ENCODE data around the gene FIP1L1. TPM values are rescaled to one million over a fixed set of nuclear protein-coding genes. Genes with fewer than 3 reads are reported as not detected.
"Not testable (repeated sequence)": the region's sequence is repeated elsewhere in the genome, so short reads cannot be mapped to it uniquely, and the experiment has no call there.

Gene FIP1L1
- total RNA-seq, 2 donors from 2014 or later = 83.6 to 90.5 TPM

GRCh38 chr4:53365486-53366300, 11.7 kb upstream of the FIP1L1 start, which contains the start of gene SCFD2:
SCFD2 (minus strand) TSS chr4:53366061.
- Mint-ChIP-seq H3K4me3 (peak within 1 kb of the TSS; percentile 97), H3K4me1 (ENCODE audit: low read depth in 2 of 2) (peaks cover 28 to 38% of the 10 kb centered on the region in 2 donors), H3K9me3 (peaks cover 3% of the 10 kb centered on the region), H3K27me3 (peaks cover 22 to 31% of the 10 kb centered on the region in 2 donors), H3K27ac (peak within 1 kb of the TSS; percentile 90 to 98), H3K36me3 (peaks cover 21% of the 10 kb centered on the region)
- ATAC-seq (peak; percentile 100), DNase-seq (ENCODE audit: low spot score) (peak; percentile 98)

DNA sequence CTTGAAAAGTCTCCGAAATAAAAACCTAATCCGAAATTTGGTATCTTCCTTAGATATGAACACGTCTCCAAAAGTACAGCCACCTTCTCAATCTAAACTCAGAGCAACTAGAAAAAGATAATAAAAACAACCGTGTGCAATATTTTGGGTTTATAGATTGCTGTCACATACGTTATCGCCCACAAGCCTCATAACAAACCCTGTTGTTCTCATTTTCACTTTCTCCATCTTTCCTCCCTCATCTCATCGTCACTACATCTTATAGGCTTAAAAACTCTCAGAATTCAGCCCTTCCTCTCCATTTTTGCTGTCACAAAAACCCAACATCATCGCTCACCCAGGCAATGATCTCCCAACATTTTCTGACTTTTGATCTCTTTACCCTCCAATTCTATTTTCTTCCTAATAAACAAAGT, 11.1 kb upstream of the FIP1L1 start:
- peak overlapping the region; percentile 90 to 98 for H3K27ac Mint-ChIP-seq
- peak overlapping the region; percentile 97 for H3K4me3 Mint-ChIP-seq
- peaks cover 3% of the 10 kb centered on the region for H3K9me3 Mint-ChIP-seq
- H3K4me1 Mint-ChIP-seq (ENCODE audit: low read depth in 2 of 2) = peaks cover 24 to 34% of the 10 kb centered on the region in 2 donors
- H3K27me3 Mint-ChIP-seq = peaks cover 28 to 37% of the 10 kb centered on the region in 2 donors
- peaks cover 16% of the 10 kb centered on the region for H3K36me3 Mint-ChIP-seq
- DNase-seq (ENCODE audit: low spot score) (no peak), ATAC-seq (no peak)

DNA sequence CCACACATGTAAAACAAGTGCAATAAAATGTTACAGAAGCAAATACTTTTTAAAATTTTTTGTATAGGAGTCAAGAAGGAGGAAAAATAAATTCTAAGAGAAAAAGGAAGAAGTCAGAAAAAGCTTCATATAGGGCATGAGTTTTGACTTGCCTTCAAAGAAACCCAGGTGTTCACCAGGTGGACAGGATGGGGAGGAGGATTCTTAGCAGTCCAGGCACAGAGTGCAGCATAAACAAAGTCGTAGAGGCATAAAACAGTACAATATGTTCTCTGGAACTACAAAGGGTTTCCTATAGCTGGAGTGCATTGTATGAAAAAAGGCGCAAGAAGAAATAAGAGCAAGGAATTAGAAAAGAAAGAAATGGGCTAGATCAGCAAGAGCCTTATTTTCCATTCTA, 9.7 kb upstream of the FIP1L1 start:
- H3K27ac Mint-ChIP-seq = no peak overlapping the region
- DNase-seq (ENCODE audit: low spot score) = no peak
- peaks cover 3% of the 10 kb centered on the region for H3K9me3 Mint-ChIP-seq
- peaks cover 35 to 48% of the 10 kb centered on the region in 2 donors for H3K27me3 Mint-ChIP-seq
- H3K4me1 Mint-ChIP-seq (ENCODE audit: low read depth in 2 of 2) = peaks cover 14 to 23% of the 10 kb centered on the region in 2 donors
- ATAC-seq = no peak
- peaks cover 7% of the 10 kb centered on the region for H3K36me3 Mint-ChIP-seq
- no peak overlapping the region for H3K4me3 Mint-ChIP-seq

DNA sequence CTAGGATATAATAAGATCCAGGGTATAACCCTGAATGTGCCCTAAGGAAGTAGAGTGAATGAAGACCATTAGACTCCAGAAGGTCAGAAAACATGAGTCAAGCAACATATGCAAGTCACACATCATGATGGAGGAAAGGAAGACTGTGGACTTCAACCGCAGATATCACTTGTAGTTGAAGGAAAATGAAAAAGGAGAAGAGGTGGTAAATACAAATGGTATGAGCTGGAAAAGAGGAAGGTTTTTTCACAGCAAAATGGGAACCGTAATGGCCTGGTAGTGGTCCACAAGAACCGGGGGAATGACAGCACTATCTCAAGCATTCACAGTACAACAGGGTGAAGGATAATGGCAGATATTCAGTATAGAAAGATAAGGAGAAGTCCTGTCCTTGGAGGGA, 6.4 kb upstream of the FIP1L1 start:
- peaks cover 7 to 8% of the 10 kb centered on the region in 2 donors for H3K4me1 Mint-ChIP-seq (ENCODE audit: low read depth in 2 of 2)
- peaks cover 44 to 48% of the 10 kb centered on the region in 2 donors for H3K27me3 Mint-ChIP-seq
- DNase-seq (ENCODE audit: low spot score) (no peak), ATAC-seq (no peak)
- no peak overlapping the region for H3K4me3 Mint-ChIP-seq
- peaks cover 3% of the 10 kb centered on the region for H3K9me3 Mint-ChIP-seq
- peaks cover 6% of the 10 kb centered on the region for H3K36me3 Mint-ChIP-seq
- no peak overlapping the region for H3K27ac Mint-ChIP-seq

DNA sequence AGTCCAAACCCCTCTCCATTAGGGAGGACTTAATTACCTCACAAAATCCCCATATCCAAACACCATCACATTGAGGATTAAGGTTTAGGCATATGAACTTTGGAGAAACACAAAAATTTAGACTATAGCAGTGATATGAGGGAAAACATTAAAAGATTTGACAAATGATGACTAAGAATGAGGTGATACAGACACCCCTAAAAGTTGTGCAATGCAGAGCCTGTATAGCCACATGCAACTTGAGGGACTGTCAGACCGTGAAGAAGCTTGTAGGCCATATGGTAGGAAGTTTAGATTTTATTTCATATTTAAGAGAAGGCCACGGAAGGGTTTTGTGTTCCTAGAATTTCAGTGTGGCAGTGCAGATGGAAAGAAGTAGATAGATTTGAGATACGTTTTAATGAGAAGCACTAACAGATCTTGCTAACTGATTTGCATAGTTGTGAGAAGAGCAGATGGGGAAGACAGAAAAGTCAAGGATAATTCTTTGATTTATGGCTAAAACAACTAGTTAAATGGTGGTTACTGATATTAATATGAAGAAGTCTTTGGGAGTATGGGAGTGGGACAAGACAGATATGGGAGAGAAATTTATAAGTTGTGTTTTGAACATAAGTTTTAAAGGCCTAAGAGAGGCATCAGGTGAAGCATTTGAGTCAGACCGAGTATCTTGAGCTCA, 5.5 kb upstream of the FIP1L1 start:
- Mint-ChIP-seq H3K27ac (no peak overlapping the region), H3K4me1 (ENCODE audit: low read depth in 2 of 2) (peaks cover 4% of the 10 kb centered on the region in 2 donors), H3K36me3 (peaks cover 6% of the 10 kb centered on the region), H3K4me3 (no peak overlapping the region), H3K9me3 (no peaks in the 10 kb centered on the region), H3K27me3 (peaks cover 44 to 48% of the 10 kb centered on the region in 2 donors)
- no peak for DNase-seq (ENCODE audit: low spot score)
- no peak for ATAC-seq

DNA sequence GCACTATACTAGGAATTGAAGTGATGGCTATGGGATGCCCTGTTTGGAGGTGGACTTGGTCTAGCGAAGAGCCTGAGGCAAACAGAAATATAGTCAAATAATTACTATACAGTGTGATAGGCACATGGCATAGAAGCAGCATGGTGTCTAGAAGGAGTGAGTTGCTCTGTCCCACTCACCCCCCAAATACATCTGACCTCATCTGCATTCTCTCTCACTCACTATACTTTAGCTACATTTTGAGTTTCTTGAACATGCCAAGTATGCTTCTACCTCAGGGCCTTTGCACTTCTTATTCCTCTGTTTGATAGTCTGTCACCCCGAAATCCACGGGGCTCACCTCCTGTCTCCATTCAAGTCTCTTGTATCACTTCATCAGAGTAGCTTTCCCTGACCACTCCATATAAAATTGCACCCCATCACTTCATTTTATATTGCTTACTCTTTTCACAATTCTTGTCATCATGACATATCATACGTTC, 2.6 kb upstream of the FIP1L1 start:
- H3K4me3 Mint-ChIP-seq = no peak overlapping the region
- ATAC-seq (no peak), DNase-seq (ENCODE audit: low spot score) (no peak)
- no peak overlapping the region for H3K27ac Mint-ChIP-seq
- no peaks in the 10 kb centered on the region for H3K9me3 Mint-ChIP-seq
- H3K27me3 Mint-ChIP-seq = peaks cover 25% of the 10 kb centered on the region in 2 donors
- peaks cover 10% of the 10 kb centered on the region for H3K36me3 Mint-ChIP-seq
- peaks cover 21 to 27% of the 10 kb centered on the region in 2 donors for H3K4me1 Mint-ChIP-seq (ENCODE audit: low read depth in 2 of 2)

GRCh38 chr4:53376900-53377299, 541 bp upstream of the FIP1L1 start:
- peaks cover 10% of the 10 kb centered on the region for H3K36me3 Mint-ChIP-seq
- peak overlapping the region; percentile 97 for H3K4me3 Mint-ChIP-seq
- no peak for DNase-seq (ENCODE audit: low spot score)
- no peak for ATAC-seq
- H3K27ac Mint-ChIP-seq = peak overlapping the region; percentile 95 to 97
- H3K9me3 Mint-ChIP-seq = no peaks in the 10 kb centered on the region
- peaks cover 6 to 13% of the 10 kb centered on the region in 2 donors for H3K27me3 Mint-ChIP-seq
- peaks cover 27 to 33% of the 10 kb centered on the region in 2 donors for H3K4me1 Mint-ChIP-seq (ENCODE audit: low read depth in 2 of 2)

GRCh38 chr4:53378171-53378482, 686 bp downstream of the FIP1L1 start:
- Mint-ChIP-seq H3K4me3 (peak overlapping the region; percentile 97), H3K9me3 (no peaks in the 10 kb centered on the region), H3K27ac (peak overlapping the region; percentile 95 to 97), H3K36me3 (peaks cover 10% of the 10 kb centered on the region), H3K27me3 (peaks cover 0 to 6% of the 10 kb centered on the region in 2 donors), H3K4me1 (ENCODE audit: low read depth in 2 of 2) (peaks cover 27 to 33% of the 10 kb centered on the region in 2 donors)
- DNase-seq (ENCODE audit: low spot score) (no peak), ATAC-seq (no peak)

- no peak for DNase-seq (ENCODE audit: low spot score)
- H3K4me3 Mint-ChIP-seq = peak overlapping the region; percentile 97
- peaks cover 27 to 33% of the 10 kb centered on the region in 2 donors for H3K4me1 Mint-ChIP-seq (ENCODE audit: low read depth in 2 of 2)
- H3K27ac Mint-ChIP-seq = peak overlapping the region in 1 of 2 donors; percentile 97
- peaks cover 10% of the 10 kb centered on the region for H3K36me3 Mint-ChIP-seq
- ATAC-seq = no peak
- H3K9me3 Mint-ChIP-seq = no peaks in the 10 kb centered on the region
- H3K27me3 Mint-ChIP-seq = peaks cover 0 to under 1% of the 10 kb centered on the region in 2 donors
These were observed 2.8 kb downstream of the FIP1L1 start for GRCh38 chr4:53380221-53380620.

GRCh38 chr4:53409479-53409878, 32.0 kb downstream of the FIP1L1 start:
- not testable (repeated sequence) for ATAC-seq; H3K4me3 Mint-ChIP-seq; H3K27ac Mint-ChIP-seq; H3K27me3 Mint-ChIP-seq; H3K9me3 Mint-ChIP-seq; DNase-seq (ENCODE audit: low spot score)
- H3K4me1 Mint-ChIP-seq (ENCODE audit: low read depth in 2 of 2) = peaks cover 42 to 47% of the 10 kb centered on the region in 2 donors
- peaks cover 19% of the 10 kb centered on the region for H3K36me3 Mint-ChIP-seq

DNA sequence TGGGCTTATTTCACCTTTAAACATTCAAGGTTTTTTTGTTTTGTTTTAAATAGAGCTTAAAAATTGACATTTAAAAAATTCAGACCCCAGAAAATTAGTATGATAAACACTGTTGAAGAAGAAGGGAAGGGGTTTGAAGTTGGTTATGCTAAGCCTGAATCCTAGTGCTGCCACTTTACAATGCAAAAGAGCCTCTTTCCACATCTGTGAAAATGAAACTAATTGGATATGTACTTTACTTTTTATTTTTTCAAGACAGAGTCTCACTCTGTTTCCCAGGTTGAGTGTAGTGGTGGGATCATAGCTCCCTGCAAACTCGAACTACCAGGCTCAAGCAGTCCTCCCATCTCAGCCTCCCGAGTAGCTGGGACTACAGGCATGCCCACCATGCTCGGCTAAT, 41.8 kb downstream of the FIP1L1 start:
- DNase-seq (ENCODE audit: low spot score) (no peak), ATAC-seq (no peak)
- peaks cover 9 to 12% of the 10 kb centered on the region in 2 donors for H3K4me1 Mint-ChIP-seq (ENCODE audit: low read depth in 2 of 2)
- no peak overlapping the region for H3K27ac Mint-ChIP-seq
- H3K27me3 Mint-ChIP-seq = no peaks in the 10 kb centered on the region
- H3K36me3 Mint-ChIP-seq = peaks cover 4% of the 10 kb centered on the region
- no peak overlapping the region for H3K4me3 Mint-ChIP-seq
- no peaks in the 10 kb centered on the region for H3K9me3 Mint-ChIP-seq

DNA sequence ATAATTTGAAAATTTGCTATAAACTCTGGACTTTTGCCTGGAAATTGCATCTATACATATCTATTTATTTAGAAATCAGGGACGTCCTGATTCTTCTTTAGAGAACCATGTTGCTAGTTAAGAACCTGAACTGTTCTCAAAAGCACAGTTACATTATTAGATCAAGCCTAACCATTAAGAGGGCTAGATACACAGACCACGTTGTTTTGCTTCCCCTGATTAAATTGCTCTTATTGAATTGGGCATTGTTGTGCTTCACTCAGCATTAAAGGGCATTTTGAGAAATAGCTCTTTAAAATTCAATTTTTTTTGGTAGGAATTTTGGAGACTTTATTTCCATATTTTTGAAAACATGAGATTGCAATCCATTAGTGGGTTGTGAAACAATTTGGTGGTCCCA, 44.4 kb downstream of the FIP1L1 start:
- Mint-ChIP-seq H3K4me3 (no peak overlapping the region), H3K36me3 (peaks cover 4% of the 10 kb centered on the region), H3K4me1 (ENCODE audit: low read depth in 2 of 2) (peaks cover 5 to 12% of the 10 kb centered on the region in 2 donors), H3K27me3 (no peaks in the 10 kb centered on the region), H3K9me3 (no peaks in the 10 kb centered on the region), H3K27ac (no peak overlapping the region)
- no peak for DNase-seq (ENCODE audit: low spot score)
- no peak for ATAC-seq

DNA sequence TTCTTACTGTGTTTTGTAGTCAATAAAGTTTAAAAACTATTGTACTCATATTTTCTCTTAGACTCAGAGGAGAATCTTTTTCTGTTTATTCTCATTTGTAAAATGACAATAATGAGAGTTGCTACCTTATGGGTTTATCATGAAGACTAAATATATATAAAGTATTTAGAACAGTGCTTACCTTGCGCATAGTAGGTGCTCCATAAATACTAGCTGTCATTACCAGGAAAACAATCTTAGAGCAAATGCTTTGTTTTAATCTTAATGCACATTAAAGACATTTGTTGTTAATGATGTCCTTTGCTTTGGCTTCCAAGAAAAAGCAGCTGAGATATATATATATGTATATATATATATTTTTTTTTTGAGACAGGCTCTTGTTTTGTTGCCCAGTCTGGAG, 44.9 kb downstream of the FIP1L1 start:
- ATAC-seq = no peak
- Mint-ChIP-seq H3K9me3 (no peaks in the 10 kb centered on the region), H3K27me3 (no peaks in the 10 kb centered on the region), H3K36me3 (peaks cover 4% of the 10 kb centered on the region), H3K4me1 (ENCODE audit: low read depth in 2 of 2) (peaks cover 5 to 12% of the 10 kb centered on the region in 2 donors), H3K4me3 (no peak overlapping the region), H3K27ac (no peak overlapping the region)
- DNase-seq (ENCODE audit: low spot score) = no peak

DNA sequence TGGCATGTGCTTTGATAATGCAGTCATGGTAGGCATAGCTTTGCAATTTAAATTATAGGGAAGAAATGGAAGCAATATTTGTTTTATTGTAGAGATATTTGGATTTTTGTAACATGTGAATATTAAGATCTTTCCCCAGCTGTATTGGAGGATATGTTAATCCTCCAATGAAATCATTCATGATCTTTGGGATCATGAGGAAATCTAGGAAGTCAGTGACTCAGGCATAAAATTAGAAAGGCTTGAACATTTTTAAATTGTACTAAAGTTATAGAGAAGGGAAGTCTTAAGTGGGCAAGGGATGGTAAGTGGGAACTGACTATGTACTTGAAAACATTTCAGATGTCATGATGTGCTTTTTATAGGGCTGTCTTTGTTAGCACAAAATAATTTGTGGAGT, 46.8 kb downstream of the FIP1L1 start:
- H3K27ac Mint-ChIP-seq = no peak overlapping the region
- no peaks in the 10 kb centered on the region for H3K27me3 Mint-ChIP-seq
- H3K9me3 Mint-ChIP-seq = no peaks in the 10 kb centered on the region
- H3K4me1 Mint-ChIP-seq (ENCODE audit: low read depth in 2 of 2) = peaks cover 0 to 9% of the 10 kb centered on the region in 2 donors
- no peak overlapping the region for H3K4me3 Mint-ChIP-seq
- DNase-seq (ENCODE audit: low spot score) (no peak), ATAC-seq (no peak)
- peaks cover 5% of the 10 kb centered on the region for H3K36me3 Mint-ChIP-seq

Measured in natural killer cell treated with Interleukin-12 subunit alpha and Interleukin-12 subunit beta and Interleukin-15 and Interleukin-18, amount 100 ng/mL, for 72 hours (primary cell).